COR-L47 (cell line): ENCODE results near the gene PLEKHA7.
A peak's percentile ranks its signal among the peaks of the same experiment; 100 is the strongest.
"Not testable (repeated sequence)": the region's sequence is repeated elsewhere in the genome, so short reads cannot be mapped to it uniquely, and the experiment has no call there.

Experiments
- DNase-seq: peaks from one replicate; lab custom pipeline; 2025; lab: John Stamatoyannopoulos, UW

PLEKHA7 gene

GRCh38 chr11:16904761-16905160 is 109.5 kb downstream of the PLEKHA7 start:
- DNase-seq: not testable (repeated sequence)

GRCh38 chr11:16902781-16903378 is 111.3 kb downstream of the PLEKHA7 start:
- DNase-seq: no peak

DNA sequence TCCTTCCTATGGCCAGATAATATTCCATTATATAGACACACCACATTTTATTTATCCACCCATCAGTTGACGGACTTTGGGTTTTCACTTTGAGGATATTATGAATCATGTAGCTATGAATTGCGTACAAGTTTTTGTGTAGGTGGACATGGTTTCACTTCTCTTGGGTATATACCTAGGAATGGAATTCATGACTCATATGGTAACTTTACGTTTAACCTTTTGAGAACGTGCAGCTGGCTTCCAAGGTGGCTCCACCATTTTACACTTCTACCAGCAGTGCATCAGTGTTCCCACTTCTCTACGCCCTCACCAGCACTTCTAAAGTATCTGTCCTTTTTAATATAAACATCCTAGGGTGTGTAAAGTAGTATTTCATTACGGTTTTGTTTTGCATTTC is 112.0 kb downstream of the PLEKHA7 start:
- no peak for DNase-seq

DNA sequence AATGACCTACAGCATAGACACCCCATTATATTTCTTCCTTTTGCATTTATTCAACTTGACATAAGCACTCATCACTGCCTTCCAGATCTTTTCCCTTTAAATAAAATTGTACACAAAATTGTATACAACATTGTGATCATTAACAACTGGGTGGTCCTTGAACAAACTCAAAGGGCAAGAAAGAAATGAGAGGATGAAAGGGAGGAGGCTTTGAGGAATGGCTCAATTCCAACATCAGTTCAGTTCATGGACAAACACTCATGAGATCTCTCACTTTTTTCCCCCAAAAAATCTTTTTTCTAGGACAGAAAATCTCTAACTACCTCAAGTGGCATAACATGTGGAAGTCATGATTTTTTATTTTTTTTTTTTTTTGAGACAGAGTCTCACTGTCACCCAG is 113.7 kb downstream of the PLEKHA7 start:
- no peak for DNase-seq

DNA sequence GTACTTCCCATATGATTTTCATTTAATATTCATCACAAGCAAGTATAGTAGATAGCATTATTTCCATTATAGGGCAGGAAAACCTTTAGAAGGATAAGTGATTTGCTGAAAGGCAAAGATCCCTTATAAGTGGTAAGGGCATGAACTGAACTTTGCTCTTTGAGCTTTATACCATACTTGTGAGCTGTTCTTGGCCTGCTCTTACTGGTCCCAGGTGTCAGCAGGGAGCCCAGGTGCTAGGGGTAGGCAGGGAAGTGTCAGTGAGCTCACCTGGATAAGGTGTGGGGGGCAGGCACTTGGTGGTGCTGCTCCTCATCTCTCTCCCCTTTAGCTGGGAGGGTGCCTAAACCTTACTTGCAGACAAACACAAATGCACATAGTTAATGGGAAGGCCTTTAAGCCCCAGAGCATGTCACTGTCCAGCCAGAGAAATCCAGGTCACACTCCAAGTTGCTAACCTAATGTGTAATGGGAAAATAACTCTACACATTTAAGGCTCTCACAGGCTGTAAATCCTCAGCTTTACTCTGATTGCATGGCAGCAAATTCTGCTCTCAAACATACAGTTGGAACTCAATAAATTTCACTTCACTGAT is 114.4 kb downstream of the PLEKHA7 start:
- no peak for DNase-seq

DNA sequence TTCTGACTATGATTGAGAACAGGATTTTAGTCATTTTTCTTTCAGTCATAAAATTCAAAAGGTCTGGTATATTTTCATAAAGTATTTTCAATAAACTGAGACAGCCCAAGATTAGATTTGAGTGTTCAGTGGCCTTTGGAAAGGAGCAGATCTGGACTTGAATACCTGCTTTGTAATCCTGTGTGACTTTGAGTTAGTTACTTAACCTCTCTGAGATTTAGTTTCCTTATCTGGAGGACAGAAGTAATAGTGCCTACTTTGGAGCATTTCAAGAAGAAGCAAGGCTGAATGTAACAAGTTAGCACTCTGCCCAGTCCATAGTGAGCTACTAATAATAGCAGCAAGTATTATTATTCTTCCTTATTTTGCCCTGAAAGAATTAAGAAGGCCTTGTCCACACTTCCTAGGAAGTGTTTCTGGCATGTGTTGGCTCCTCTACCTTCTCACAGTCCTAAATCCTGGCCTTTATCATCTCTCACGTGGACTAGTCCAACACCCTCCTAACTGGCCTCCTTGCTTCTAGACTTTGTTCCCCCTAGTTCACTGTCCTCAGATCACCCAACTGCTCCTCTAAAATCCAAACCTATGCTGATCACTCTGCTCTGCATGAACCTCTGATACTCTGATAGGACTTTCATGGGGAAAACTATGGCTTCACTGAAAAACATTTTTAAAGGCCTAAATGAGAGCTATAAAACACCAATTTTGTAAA is 115.8 kb downstream of the PLEKHA7 start:
- no peak for DNase-seq

DNA sequence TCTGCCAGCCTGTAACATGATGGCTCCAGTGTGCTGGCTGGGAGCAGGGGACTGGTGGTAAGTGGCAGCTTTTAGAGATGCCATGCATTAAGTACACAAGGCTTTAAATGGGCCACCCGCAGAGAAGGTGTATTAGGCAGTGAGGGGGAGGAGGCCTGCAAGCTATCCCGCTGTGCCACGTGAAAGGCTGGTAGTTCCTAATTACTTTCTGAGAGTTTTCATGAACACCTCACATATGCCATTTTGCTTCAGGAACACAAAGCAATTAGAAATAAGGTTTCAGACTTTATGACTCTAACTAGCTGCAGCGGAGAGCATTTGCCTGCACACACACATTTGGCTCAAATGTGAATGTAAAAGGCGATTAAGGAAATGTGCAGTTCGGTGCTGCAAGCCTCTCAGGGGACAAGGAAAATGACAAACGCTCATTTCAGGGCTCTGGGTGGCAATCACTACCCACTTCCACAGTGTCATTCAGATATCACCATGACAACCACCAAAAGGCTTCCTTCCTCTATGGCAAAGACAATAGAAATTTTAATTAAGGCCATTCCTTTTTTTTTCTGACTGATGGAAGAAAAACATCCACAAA is 116.6 kb downstream of the PLEKHA7 start:
- DNase-seq: peak; percentile 98

- no peak for DNase-seq
Measured at GRCh38 chr11:16896729-16897469, 117.3 kb downstream of the PLEKHA7 start.

DNA sequence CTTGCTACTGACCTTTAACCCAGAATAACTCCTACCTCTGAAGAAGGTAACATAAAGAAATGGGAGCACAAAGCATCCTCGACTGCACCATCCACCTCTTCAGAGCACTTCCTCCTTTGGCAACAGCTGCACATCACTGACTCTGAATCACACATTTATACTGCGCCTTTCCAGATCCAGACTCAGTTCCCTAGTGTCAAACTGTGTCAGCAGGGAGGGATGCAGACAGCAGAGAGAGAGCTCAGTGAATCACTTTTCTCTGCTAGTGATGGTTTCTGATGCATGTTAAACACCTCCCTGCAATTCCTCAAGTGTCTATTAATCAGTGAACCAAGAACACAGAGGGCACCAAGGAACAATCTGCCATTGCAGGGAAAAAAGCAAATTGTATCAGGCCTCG is 118.9 kb downstream of the PLEKHA7 start:
- no peak for DNase-seq

DNA sequence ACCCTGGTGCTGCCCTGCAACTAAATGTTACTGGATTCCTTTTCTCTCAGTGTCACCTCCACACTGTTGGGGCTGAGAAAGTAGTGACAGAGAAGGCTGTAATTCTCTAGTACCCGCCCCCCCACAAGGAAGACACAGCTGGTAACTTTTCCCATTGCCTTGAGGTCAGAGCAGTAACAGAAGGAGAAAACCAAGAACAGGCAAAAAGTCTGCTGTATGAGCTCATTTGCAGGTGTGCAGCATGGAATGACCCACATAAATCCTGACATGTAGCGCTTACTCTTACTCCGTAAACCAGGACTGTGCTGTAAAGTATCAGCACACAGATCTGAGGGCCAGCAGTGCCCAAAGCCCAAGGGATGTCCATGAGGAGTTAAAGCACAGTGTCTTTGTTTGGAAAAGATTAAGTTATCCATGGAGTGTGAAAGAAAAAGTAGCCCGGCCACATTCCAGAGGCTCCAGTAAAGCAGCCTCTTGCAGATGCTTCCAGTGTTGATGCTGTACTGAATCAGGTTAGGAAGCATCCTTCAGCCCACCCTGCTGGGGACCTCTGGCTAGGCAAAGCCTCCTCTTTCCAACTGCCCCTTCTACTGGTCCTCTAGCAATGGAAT is 120.7 kb downstream of the PLEKHA7 start:
- DNase-seq: no peak

DNA sequence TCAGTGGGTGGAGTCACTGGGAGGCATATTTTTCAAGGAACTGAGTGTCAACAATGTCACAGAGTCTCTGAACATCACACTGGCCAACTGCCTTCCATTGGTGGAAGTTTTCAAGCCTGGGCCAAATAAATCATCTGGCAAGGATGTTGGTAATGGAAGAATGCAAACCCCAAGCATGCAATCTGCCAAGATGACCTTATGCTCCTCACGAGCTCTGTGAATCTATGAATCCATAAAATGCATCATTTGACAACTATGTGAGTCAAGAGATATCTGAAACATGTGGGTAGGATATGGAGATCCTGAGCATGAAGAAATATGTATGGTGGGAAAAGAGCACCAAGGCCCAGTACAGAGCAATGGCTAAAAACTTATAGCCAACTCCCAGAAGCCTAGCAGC is 122.2 kb downstream of the PLEKHA7 start:
- no peak for DNase-seq

DNA sequence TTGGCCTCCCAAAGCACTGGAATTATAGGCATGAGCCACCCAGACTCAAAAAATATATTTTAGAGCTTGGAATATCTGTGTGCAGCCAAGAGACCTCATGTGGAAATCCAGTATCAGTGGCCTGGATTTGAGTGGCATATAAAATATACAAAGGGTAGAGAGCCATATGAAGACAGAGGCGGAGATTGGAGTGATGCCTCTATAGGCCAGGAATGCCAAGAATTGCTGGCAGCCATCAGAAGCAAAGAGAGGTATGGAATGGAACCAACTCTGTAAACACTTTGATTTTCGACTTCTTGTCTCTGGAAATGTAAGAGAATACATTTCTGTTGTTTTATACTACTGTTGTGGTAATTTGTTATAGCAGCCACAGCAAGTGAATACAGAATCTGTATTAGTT is 123.0 kb downstream of the PLEKHA7 start:
- no peak for DNase-seq

GRCh38 chr11:16890442-16890841 is 123.8 kb downstream of the PLEKHA7 start:
- no peak for DNase-seq

DNA sequence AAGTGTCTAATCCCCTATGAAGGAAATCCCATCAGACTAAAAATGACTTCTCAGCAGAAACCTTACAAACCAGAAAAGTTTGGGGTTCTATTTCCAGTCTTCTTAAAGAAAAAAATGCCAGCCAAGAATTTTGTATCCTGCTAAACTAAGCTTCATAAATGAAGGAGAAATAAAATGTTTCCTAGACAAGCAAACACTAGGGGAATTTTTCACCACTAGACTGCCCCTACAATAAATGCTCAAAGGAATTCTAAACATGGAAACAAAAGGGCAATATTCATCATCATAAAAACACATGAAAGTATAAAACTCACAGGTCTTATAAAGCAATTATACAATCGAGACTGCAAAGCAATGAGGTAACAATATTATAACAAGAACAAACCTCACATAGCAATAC is 124.3 kb downstream of the PLEKHA7 start:
- no peak for DNase-seq

DNA sequence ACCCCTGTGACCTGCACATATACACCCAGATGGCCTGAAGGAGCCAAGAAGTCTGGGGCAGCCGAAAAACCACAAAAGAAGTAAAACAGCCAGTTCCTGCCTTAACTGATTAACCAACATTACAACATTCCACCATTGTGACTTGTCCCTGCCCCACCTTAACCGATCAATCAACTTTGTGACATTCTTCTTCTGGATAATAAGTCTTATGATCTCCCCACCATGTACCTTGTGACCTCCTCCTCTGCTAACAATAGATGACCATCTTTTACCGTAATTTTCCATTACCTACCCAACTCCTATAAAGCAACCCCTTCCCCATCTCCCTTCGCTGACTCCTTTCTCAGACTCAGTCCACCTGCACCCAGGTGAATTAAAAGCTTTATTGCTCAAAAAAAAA is 125.2 kb downstream of the PLEKHA7 start:
- DNase-seq: not testable (repeated sequence)

DNA sequence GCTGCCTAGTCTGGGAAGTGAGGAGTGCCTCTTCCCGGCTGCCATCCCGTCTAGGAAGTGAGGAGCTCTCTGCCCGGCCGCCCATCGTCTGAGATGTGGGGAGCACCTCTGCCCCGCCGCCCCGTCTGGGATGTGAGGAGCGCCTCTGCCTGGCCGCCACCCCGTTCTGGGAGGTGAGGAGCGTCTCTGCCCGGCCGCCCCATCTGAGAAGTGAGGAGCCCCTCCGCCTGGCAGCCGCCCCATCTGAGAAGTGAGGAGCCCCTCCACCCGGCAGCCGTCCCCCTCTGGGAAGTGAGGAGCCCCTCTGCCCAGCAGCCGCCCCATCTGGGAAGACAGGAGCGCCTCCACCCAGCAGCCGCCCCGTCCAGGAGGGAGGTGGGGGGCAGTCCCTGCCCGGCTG is 126.3 kb downstream of the PLEKHA7 start:
- not testable (repeated sequence) for DNase-seq

GRCh38 chr11:16883174-16883573 is 131.0 kb downstream of the PLEKHA7 start:
- DNase-seq: no peak

- no peak for DNase-seq
Measured at GRCh38 chr11:16881766-16882165, 132.4 kb downstream of the PLEKHA7 start.

DNA sequence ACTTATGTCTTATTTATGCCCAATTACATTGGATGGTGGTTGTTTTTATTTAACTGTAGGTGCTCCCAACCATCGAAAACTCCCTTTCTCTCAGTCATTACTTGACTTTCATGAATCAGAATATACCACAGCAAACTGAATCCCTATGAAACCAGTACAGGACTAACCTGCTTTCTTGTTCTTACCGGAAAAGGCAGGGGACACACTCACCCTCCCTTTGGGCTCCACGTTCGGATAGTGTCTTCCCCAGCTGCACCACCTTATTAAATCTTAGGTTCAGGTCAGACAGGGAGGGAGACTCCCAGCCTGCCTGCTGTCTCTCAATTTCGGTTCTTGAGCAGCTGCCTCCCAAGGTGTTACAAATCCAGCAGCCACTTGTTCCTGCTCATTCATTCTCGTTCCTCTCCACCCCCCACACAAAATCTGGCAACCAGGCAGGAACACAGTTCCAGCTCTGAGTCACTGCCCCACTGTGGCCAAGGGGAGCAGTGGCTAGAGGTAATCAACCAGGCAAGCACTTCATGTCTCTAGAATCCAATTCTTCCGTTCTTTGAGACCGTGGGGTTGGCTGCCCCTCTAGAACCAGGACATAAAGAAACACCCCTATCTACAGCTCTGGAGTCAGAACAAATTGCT is 133.0 kb downstream of the PLEKHA7 start:
- no peak for DNase-seq

DNA sequence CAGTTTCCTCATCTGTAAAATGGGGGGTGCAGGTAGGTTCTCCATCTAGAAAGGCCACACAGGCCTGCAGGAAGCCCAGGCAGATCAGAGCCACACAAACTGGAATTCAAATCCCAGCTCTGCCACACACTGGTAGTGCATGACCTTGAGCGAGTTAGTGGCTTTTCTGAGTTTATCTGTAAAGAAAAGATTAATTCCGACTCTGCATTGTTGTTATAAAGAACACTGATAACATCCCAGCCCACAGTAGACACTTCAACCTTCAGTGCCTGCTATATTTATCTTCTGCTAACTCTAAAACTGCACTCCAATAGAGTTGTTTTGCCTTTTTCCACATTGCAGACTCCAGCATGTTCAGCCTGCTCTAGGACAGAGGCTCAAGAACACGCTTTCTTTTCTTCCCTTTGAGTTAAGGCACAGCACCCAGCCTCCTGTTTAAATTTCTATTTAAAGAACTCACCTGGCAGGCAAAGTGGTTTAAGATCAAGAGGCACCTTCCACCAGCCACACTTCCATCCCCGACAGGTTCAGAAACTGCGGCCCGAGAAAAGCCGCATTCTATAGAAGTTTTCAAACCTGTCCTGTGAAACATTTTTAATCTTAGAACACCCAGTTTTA is 133.9 kb downstream of the PLEKHA7 start:
- DNase-seq: no peak

- DNase-seq: no peak
Measured at GRCh38 chr11:16879690-16880089, 134.5 kb downstream of the PLEKHA7 start.
